ENCODE results near the gene CDR2L. TPM values are rescaled to one million over a fixed set of nuclear protein-coding genes. Genes with fewer than 3 reads are reported as not detected.

The CDR2L gene
- total RNA-seq = 17.5 and 25.1 TPM in 2 replicates

DNA sequence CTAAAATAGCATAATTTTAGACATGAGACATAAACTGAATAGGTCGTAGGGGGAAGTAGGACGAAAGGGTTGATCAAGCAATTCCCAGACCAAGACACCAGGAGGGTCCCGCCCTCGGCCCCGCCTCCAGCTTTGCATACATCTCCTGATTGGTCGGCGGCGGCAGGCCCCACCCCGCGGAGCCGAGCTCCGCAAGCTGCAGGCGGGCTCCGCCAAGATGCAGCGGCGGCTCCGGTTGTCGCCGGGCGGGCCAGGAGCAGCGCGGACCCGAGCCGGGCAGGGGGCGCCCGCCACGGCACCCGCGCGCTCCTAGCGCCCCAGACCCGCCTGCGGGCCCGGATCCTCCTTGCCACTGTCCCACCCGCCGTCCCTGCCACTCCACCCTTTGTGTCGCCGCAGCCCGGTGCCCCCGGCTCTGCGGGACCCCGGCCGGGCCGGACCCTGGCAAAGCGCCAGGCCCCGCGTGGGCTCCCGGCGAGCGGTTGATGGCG is at the start of gene CDR2L:
Gene CDR2L, plus strand, starts transcription at position 215 of the 491 bp plus-strand sequence. CDS start 412 bp downstream, outside the sequence.

DNA sequence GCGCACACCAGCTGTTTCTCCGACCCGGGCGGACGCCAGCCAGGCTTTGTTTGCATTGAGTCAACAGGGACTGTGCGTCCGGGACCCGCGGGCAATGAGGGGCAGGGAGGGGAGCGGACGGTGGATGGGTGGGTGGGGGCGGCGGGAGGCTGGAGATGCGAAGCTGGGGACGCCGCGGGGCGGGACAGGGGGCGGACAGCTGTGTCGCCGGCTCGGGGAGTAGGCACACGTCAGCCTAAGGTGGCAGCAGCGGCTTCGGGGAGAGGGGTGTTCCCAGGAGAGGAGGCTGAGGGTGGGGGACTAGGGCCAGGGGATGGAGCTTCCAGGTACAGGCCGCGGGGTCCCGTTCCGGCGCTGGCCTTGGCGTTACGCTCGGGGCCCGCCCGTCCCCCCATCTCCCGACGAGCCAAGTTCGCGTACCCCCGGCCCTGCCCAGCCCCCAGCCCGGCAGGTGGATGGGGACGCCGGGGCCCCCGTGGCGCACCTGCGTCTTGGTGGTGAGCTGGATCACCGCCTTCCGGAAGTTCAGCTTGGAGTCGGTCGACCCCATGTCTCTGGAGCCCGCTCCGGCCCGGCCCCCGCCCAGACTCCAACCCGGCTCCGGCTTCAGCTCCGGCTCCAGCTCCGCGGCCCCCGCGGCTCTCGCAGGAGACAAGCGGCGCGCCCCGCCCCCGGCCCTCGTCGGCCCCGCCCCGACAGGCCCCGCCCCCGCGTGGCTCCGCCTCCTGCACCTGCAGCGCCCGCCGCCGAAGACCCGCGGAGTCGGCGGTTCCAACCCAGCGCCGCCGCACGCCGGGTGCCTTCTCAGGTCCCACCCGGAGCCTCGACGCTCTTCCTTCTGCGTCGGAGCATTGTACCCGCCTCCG is 15.1 kb upstream of the CDR2L start, which contains the start of gene HID1:
Gene HID1, minus strand, starts transcription at position 653 of the 866 bp plus-strand sequence. Its CDS starts 103 bp downstream, at position 550.

DNA sequence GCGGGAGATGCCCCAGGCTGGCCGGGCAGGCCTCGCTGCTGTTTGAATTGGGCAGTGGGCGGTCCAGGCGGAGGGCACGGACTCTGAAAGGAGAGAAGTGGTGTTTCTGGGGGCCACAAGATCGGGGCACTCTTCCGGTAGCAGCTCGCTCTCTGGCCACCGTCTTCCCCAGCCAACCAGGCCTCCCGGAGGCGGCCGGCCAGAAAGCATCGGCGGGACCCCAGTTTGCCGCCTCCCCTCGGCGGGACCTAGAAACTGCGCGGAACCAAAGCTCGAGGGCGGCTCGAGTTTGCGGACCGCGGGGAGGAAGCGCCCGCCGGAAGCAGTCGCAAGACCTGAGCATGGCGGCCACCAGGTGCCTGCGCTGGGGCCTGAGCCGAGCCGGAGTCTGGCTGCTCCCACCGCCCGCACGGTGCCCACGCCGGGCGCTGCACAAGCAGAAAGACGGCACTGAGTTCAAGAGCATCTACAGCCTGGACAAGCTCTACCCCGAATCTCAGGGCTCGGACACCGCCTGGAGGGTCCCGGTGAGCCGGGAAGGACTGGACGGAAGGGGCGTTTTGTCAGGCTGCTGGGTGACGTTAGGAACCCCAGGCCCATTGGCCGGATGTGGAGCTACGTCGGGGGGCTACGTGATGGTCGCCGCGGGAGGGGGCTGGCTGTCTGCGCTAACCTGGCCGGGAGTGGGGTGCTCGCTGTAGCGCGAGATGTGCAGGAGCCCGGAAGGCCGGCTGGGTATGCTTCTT is 25.1 kb downstream of the CDR2L start, which contains the start of gene MRPL58:
Gene MRPL58, plus strand, starts transcription at position 325 of the 746 bp plus-strand sequence. Its CDS starts 17 bp downstream, at position 342.

DNA sequence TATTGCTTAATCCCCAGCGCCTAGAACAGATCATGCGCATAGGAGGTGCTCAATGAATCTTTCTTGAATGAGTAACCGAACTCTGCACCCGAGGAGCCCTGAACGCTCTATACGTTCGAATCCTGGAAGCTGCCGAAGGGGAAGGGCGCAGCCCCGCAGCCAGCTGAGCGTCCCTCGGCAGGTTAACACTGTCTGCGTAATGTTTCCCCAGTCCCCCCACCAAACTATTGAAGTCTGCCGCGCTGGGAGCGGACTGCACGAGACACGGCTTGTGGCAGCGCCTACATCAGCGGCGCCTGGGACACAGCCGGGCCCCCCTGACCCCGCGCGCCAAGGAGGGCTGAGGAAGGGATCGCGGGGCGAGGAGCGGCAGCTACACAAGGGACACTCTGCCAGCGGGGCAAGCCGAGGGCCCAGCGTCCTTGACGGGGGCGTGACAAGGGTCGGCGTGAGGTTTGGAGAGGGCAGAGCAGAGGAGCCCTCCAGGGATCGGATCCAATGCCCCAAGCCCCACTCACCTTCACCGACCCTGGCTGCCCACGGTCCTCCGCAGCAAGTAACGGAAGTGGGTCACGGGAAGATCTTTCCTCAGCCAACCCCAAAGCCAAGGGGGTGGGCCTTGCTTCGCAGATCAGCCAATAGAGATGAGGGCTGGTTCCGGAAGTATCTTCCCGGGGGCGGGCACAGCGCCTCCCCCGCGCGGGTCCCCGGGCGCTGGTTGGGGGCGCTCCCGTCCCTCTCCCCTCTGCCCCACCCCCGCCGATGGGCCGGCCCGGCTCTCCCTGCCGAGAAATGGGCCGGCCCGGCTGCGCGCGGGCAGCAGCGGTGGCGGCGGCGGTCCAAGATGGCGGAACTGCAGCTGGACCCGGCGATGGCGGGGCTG is 59.2 kb downstream of the CDR2L start, which contains the start of the genes ATP5PD and KCTD2:
Gene ATP5PD, minus strand, starts transcription at position 563 of the 883 bp plus-strand sequence. CDS start 4,319 bp downstream, outside the sequence.
Gene KCTD2, plus strand, starts transcription at position 819 of the 883 bp plus-strand sequence. Its CDS starts 26 bp downstream, at position 845.

Other genes with a start within 250 kb of the CDR2L start
- 3.4 and 10.7 TPM in 2 replicates for gene NHERF1, start 239.0 kb upstream of the CDR2L start, total RNA-seq
- gene NAT9, start 211.3 kb upstream of the CDR2L start, total RNA-seq = 28.0 and 35.5 TPM in 2 replicates
- 0.19 and 0.28 TPM in 2 replicates for gene GRIN2C, start 127.7 kb upstream of the CDR2L start, total RNA-seq
- gene FDXR, start 114.6 kb upstream of the CDR2L start, total RNA-seq = 31.4 and 47.6 TPM in 2 replicates
- gene FADS6, start 94.0 kb upstream of the CDR2L start, total RNA-seq = not detected in 2 replicates
- under 0.01 TPM in 1 of 2 replicates, not detected in the other for gene USH1G, start 64.4 kb upstream of the CDR2L start, total RNA-seq
- gene OTOP2, start 63.4 kb upstream of the CDR2L start, total RNA-seq = not detected in 2 replicates
- not detected in 2 replicates for gene OTOP3, start 51.7 kb upstream of the CDR2L start, total RNA-seq
- gene HID1, start 14.9 kb upstream of the CDR2L start, total RNA-seq = 1.4 and 5.8 TPM in 2 replicates
- gene MRPL58, start 25.0 kb downstream of the CDR2L start, total RNA-seq = 27.9 and 47.0 TPM in 2 replicates
- gene ATP5PD, start 59.3 kb downstream of the CDR2L start, total RNA-seq = 332 and 359 TPM in 2 replicates
- 14.7 and 16.7 TPM in 2 replicates for gene KCTD2, start 59.6 kb downstream of the CDR2L start, total RNA-seq
- gene SLC16A5, start 100.3 kb downstream of the CDR2L start, total RNA-seq = 3.3 and 6.2 TPM in 2 replicates
- 1.4 and 1.9 TPM in 2 replicates for gene ARMC7, start 122.3 kb downstream of the CDR2L start, total RNA-seq
- gene NT5C, start 144.1 kb downstream of the CDR2L start, total RNA-seq = 31.3 and 51.0 TPM in 2 replicates
- 60.3 and 215 TPM in 2 replicates for gene JPT1, start 166.9 kb downstream of the CDR2L start, total RNA-seq
- gene SUMO2, start 195.3 kb downstream of the CDR2L start, total RNA-seq = 111 and 152 TPM in 2 replicates
- gene NUP85, start 218.0 kb downstream of the CDR2L start, total RNA-seq = 18.3 and 46.2 TPM in 2 replicates

Data from regular cardiac myocyte (primary cell).